Activated naive CD8-positive, alpha-beta T cell treated with anti-CD3 and anti-CD28 coated beads, Interleukin-2, amount 10 ng/mL, durations not matched to agents 7 days and 5 days (primary cell): ENCODE measurements around the gene RPL13A. TPM values are rescaled to one million over a fixed set of nuclear protein-coding genes. Genes with fewer than 3 reads are reported as not detected.

ENCODE experiments used
- ATAC-seq: fragments of 150-1000 bp; cut with Tn5 transposase; one replicate; pipeline ENCODE4 v1.10.0; 2021; ENCODE audit warnings: low read depth, moderate library complexity
- POLR2A ChIA-PET: fragments of 350-600 bp; sonication (Branson Sonifier 250); formaldehyde crosslinking; loops from one replicate; lab custom pipeline; 2021; ENCODE audit warnings: antibody characterized with exemption; lab: Charles Lee
- DNase-seq: peaks from one replicate; pipeline ENCODE4 v3.0.0; 2021
- H3K27ac Mint-ChIP-seq: one replicate; pipeline ENCODE4 v1.8.0; 2022; ENCODE audit warnings: mild to moderate bottlenecking, mixed read lengths
- H3K27me3 Mint-ChIP-seq: one replicate; pipeline ENCODE4 v1.8.0; 2022; ENCODE audit warnings: mild to moderate bottlenecking, moderate library complexity, mixed read lengths
- H3K36me3 Mint-ChIP-seq: one replicate; pipeline ENCODE4 v1.8.0; 2021; ENCODE audit warnings: mild to moderate bottlenecking, mixed read lengths
- H3K4me1 Mint-ChIP-seq: one replicate; pipeline ENCODE4 v1.8.0; 2021; ENCODE audit warnings: mixed read lengths
- H3K4me3 Mint-ChIP-seq: one replicate; pipeline ENCODE4 v1.8.0; 2022; ENCODE audit warnings: mild to moderate bottlenecking, moderate library complexity, mixed read lengths
- H3K9me3 Mint-ChIP-seq: one replicate; pipeline ENCODE4 v1.8.0; 2021; ENCODE audit warnings: mixed read lengths
- microRNA-seq: library from miRNA; unstranded; fragments of <30 nt; microRNA quantifications from one replicate; pipeline ENCODE4 v1.2.0, GENCODE V29; 2022
- total RNA-seq, 2 experiments: library from RNA; stranded (reverse); gene quantifications; one replicate each; pipeline ENCODE4 v1.2.3, GENCODE V29; 2021

Gene RPL13A
- total RNA-seq, 2 experiments from 2014 or later: 2,936 to 3,173 TPM

DNA sequence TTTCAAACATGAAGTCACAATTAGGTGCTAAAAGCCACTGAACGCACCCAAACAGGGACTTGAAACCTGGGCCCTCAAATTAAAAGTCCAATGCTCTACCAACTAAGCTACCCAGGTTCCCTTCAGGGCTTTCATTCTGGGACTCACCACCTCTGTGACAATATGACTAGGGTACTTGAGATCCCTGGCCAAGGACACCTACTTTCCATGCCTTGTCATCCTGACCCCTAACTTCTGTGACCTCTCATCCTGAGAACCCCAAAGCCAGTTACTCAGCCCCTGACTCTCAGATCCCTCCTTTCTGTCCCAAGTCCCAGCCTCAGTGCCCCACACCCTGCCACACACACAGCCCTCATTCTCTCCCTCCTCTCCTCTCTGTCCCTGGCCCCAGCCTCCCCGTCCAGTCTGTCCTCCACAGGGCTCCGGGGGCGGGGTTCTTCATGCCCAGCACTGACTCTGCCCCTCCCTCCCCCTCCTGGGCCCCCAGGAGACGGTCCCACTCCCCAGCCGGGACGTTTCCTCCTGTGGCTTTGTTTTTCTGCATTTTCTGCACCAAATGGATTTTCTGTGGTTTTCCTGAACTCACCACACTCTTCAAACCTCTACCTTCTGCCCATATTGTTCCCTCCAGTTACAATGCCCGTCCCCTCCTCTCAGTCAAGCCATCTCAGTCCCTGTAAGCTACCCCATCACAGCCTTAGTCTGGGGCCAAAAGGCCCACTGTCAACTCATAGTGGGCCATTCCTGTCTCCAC lies 47.4 kb downstream of the RPL13A start:
- Mint-ChIP-seq H3K9me3 (no peaks in the 10 kb centered on the region), H3K4me1 (peaks cover 19% of the 10 kb centered on the region), H3K27ac (peak overlapping the region; percentile 28), H3K27me3 (peaks cover 4% of the 10 kb centered on the region), H3K4me3 (peak overlapping the region; percentile 62), H3K36me3 (peaks cover 2% of the 10 kb centered on the region)
- POLR2A ChIA-PET: interaction anchor here (0.9 to 2.4 kb wide), 6 partner anchors 12 to 142 kb away, joined by 3 to 12 read pairs (median 4); partner anchors contain the start of gene PIH1D1
- no peak for ATAC-seq
- DNase-seq: no peak

DNA sequence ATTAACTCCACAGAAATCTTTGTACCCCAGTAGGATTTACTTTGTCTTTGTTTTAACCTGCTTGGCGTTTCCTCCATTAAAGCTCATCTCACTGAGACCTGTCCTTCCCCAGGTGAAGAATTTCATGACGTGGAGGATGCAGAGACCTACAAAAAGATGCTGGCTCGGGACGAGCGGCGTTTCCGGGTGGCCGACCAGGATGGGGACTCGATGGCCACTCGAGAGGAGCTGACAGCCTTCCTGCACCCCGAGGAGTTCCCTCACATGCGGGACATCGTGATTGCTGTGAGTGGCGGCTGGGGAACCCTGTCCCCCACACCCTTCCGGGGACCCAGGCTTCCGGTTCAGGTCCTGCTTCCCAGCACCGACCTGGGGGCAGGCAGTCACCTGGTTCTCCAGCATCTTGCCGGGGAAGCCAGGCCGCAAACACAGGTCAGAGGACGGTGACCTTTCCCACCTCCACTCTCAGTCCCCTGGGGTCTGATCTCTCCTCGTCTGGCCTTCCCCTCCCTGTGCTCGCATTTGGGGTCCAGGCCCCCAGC lies 49.6 kb downstream of the RPL13A start:
- H3K27ac Mint-ChIP-seq: no peak overlapping the region

DNA sequence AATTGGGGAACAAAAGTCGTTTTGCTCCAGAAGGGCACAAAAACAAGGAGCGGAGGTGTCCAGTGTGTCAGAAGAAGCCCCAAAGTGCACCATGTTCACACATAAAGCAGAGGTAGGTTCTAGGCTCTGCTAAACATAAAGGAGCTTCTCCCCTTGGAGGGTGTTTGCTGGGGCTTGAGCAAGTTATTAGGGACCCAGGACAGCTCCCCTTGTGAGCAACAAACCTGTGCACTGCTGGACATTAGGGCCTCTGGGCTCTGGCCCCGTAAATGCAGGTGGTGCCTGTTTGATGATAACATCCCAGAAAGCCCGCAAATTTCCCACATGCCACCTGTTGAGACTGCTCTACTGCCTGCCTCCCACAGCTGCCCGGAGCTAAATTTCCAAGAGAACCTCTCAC lies 51.2 kb downstream of the RPL13A start:
- H3K27me3 Mint-ChIP-seq: peaks cover 2% of the 10 kb centered on the region
- POLR2A ChIA-PET: interaction anchor here (0.6 kb wide), 1 partner anchor 1267 kb away, joined by 4 read pairs; no protein-coding TSS in a partner anchor

More for the DNA sequence above, 49.6 kb downstream of the RPL13A start:
- Mint-ChIP-seq H3K27me3 (peaks cover 2% of the 10 kb centered on the region), H3K9me3 (no peaks in the 10 kb centered on the region), H3K36me3 (no peaks in the 10 kb centered on the region), H3K4me1 (peaks cover 21% of the 10 kb centered on the region), H3K4me3 (no peak overlapping the region)
- no peak for ATAC-seq
- no peak for DNase-seq
- POLR2A ChIA-PET: interaction anchor here (1.0 kb wide), 1 partner anchor 27 kb away, joined by 3 read pairs; no protein-coding TSS in a partner anchor

DNA sequence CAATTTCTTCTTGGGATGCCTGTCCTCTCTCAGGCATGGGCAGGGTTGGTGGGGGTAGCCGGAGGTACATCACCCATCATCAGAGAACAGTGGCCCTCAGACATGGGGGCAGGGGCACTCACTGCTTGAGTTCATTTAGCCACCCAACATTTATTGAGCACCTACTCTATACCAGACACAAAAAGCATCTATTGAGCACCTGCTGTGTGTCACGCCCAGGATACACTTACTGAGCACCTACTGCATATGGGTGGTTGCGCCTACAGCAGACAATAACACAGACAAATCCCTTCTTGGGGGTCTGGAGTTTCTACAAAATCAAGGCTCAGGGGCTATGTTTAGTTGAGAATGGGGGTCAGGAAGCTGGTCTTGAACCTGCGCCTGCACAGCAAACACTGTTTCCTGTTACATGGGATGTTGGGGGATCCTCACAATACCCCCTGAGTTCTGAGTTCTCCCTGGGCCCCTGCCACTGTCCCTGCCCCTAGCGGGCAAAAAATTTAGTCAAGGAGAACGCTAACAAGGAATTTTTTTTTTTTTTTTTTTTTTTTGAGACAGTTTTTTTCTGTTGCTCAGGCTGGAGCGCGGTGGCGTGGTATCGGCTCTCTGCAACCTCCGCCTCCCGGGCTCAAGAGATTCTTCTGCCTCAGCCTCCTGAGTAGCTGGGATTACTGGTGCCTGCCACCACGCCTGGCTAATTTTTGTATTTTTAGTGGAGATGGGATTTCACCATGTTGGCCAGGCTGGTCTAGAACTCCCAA lies 52.0 kb downstream of the RPL13A start:
- no peaks in the 10 kb centered on the region for H3K36me3 Mint-ChIP-seq

More for the DNA sequence above, 51.2 kb downstream of the RPL13A start:
- DNase-seq: no peak
- no peak overlapping the region for H3K4me3 Mint-ChIP-seq
- no peaks in the 10 kb centered on the region for H3K9me3 Mint-ChIP-seq
- no peak overlapping the region for H3K27ac Mint-ChIP-seq
- H3K4me1 Mint-ChIP-seq: peaks cover 14% of the 10 kb centered on the region
- H3K36me3 Mint-ChIP-seq: no peaks in the 10 kb centered on the region
- no peak for ATAC-seq

More for the DNA sequence above, 52.0 kb downstream of the RPL13A start:
- DNase-seq (no peak), ATAC-seq (no peak)
- peaks cover 14% of the 10 kb centered on the region for H3K4me1 Mint-ChIP-seq
- H3K9me3 Mint-ChIP-seq: no peaks in the 10 kb centered on the region
- POLR2A ChIA-PET: no interaction called here
- H3K27ac Mint-ChIP-seq: no peak overlapping the region
- H3K4me3 Mint-ChIP-seq: no peak overlapping the region
- H3K27me3 Mint-ChIP-seq: peaks cover 2% of the 10 kb centered on the region

Small RNA genes lying within 50 kb of the gene (microRNA-seq; reads per million reads assigned to microRNA genes)
- gene MIR150: 34,430 reads per million, percentile 98 among the genes with 10 or more reads in this experiment

Other genes starting within 250 kb of the RPL13A start
- 1 to 10 TPM; 3.7 to 5.1 TPM for gene SLC6A16, start 162.4 kb upstream of the RPL13A start, total RNA-seq
- gene CD37, start 152.2 kb upstream of the RPL13A start, total RNA-seq: 100 to 1,000 TPM; 246 to 258 TPM
- gene TEAD2, start 125.2 kb upstream of the RPL13A start, total RNA-seq: not detected
- not detected for gene DKKL1, start 123.7 kb upstream of the RPL13A start, total RNA-seq
- gene KASH5, start 99.4 kb upstream of the RPL13A start, total RNA-seq: not detected
- gene PTH2, start 64.2 kb upstream of the RPL13A start, total RNA-seq: not detected
- gene GFY, start 62.2 kb upstream of the RPL13A start, total RNA-seq: not detected
- gene SLC17A7, start 46.1 kb upstream of the RPL13A start, total RNA-seq: under 1 TPM; 0.14 to 0.25 TPM
- gene PIH1D1, start 35.8 kb upstream of the RPL13A start, total RNA-seq: 100 to 1,000 TPM; 143 to 148 TPM
- 10 to 100 TPM; 41.8 to 42.9 TPM for gene ALDH16A1, start 34.4 kb upstream of the RPL13A start, total RNA-seq
- gene FLT3LG, start 13.4 kb upstream of the RPL13A start, total RNA-seq: 100 to 1,000 TPM; 250 to 282 TPM
- 1,000 to 10,000 TPM; 2,412 to 2,445 TPM for gene RPS11, start 8.8 kb downstream of the RPL13A start, total RNA-seq
- 10 to 100 TPM; 19.8 to 24.4 TPM for gene FCGRT, start 25.1 kb downstream of the RPL13A start, total RNA-seq
- gene RCN3, start 40.4 kb downstream of the RPL13A start, total RNA-seq: 1 to 10 TPM; 1.6 to 2.4 TPM
- 100 to 1,000 TPM; 122 to 125 TPM for gene NOSIP, start 92.9 kb downstream of the RPL13A start, total RNA-seq
- 1 to 10 TPM; 1.5 to 2.3 TPM for gene PRRG2, start 93.7 kb downstream of the RPL13A start, total RNA-seq
- gene PRR12, start 103.6 kb downstream of the RPL13A start, total RNA-seq: 10 to 100 TPM; 49.7 TPM
- 10 to 100 TPM; 12.3 to 14.9 TPM for gene RRAS, start 152.5 kb downstream of the RPL13A start, total RNA-seq
- gene SCAF1, start 154.6 kb downstream of the RPL13A start, total RNA-seq: 10 to 100 TPM; 64.7 to 66.9 TPM
- gene IRF3, start 178.2 kb downstream of the RPL13A start, total RNA-seq: 100 to 1,000 TPM; 198 to 205 TPM
- gene BCL2L12, start 178.3 kb downstream of the RPL13A start, total RNA-seq: 10 to 100 TPM; 63.4 to 71.3 TPM
- 100 to 1,000 TPM; 118 to 123 TPM for gene PRMT1, start 189.7 kb downstream of the RPL13A start, total RNA-seq
- gene ADM5, start 202.0 kb downstream of the RPL13A start, total RNA-seq: 1 to 10 TPM; 4.1 to 4.3 TPM
- gene CPT1C, start 203.5 kb downstream of the RPL13A start, total RNA-seq: 1 to 10 TPM; 2.1 to 4.1 TPM